ENCODE data around the gene PER2. TPM values are rescaled to one million over a fixed set of nuclear protein-coding genes. Genes with fewer than 3 reads are reported as not detected.
A peak's percentile ranks its signal among the peaks of the same experiment; 100 is the strongest.
"Not testable (repeated sequence)": the region's sequence is repeated elsewhere in the genome, so short reads cannot be mapped to it uniquely, and the experiment has no call there.

The PER2 gene
- polyA plus RNA-seq, 4 donors: 2.2 to 16.5 (median 4.1) TPM

- H3K27me3 ChIP-seq (ENCODE audit: control insufficient read depth in 3 of 3, insufficient read depth in 3 of 3, low read length in 3 of 3); DNase-seq; H3K9me3 ChIP-seq (ENCODE audit: control insufficient read depth in 2 of 2, insufficient read depth in 1 of 2, low read depth in 1 of 2, low read length in 1 of 2); H3K27ac ChIP-seq (ENCODE audit: low read depth in 1 of 3, low read length in 2 of 3); FAIRE-seq; H3K4me3 ChIP-seq (ENCODE audit: low read depth in 1 of 3, low read length in 3 of 3): not testable (repeated sequence)
- H3K36me3 ChIP-seq (ENCODE audit: control insufficient read depth in 3 of 3, insufficient read depth in 2 of 3, low read depth in 1 of 3, low read length in 3 of 3): peaks cover 2 to 87% (median 18%) of the 10 kb centered on the region in 3 donors
- 71 to 94% (median 91%) methylated on average over 8 of the region's 8 CpGs for WGBS, 3 donors
- peaks cover 0 to 19% (median 5%) of the 10 kb centered on the region in 3 donors for H3K4me1 ChIP-seq (ENCODE audit: control insufficient read depth in 3 of 3, insufficient read depth in 2 of 3, low read depth in 1 of 3, low read length in 2 of 3)
These were observed 16.7 kb downstream of the PER2 start for GRCh38 chr2:238271686-238272085.

- DNase-seq: no peak
- no peaks in the 10 kb centered on the region for H3K9me3 ChIP-seq (ENCODE audit: control insufficient read depth in 2 of 2, insufficient read depth in 1 of 2, low read depth in 1 of 2, low read length in 1 of 2)
- WGBS, 3 donors: 85 to 86% (median 85%) methylated on average over 13 of the region's 13 CpGs
These were observed 17.3 kb downstream of the PER2 start for GRCh38 chr2:238271061-238271554.

GRCh38 chr2:238270606-238271005 is 17.8 kb downstream of the PER2 start:
- H3K4me1 ChIP-seq (ENCODE audit: control insufficient read depth in 3 of 3, insufficient read depth in 2 of 3, low read depth in 1 of 3, low read length in 2 of 3): peaks cover 0 to 18% (median 5%) of the 10 kb centered on the region in 3 donors
- 87 to 98% (median 92%) methylated on average over 9 of the region's 9 CpGs for WGBS, 3 donors
- FAIRE-seq (no peak), DNase-seq (no peak)
- H3K36me3 ChIP-seq (ENCODE audit: control insufficient read depth in 3 of 3, insufficient read depth in 2 of 3, low read depth in 1 of 3, low read length in 3 of 3): peaks cover 2 to 84% (median 14%) of the 10 kb centered on the region in 3 donors
- no peak overlapping the region for H3K27ac ChIP-seq (ENCODE audit: low read depth in 1 of 3, low read length in 2 of 3)
- H3K27me3 ChIP-seq (ENCODE audit: control insufficient read depth in 3 of 3, insufficient read depth in 3 of 3, low read length in 3 of 3): no peaks in the 10 kb centered on the region
- H3K9me3 ChIP-seq (ENCODE audit: control insufficient read depth in 2 of 2, insufficient read depth in 1 of 2, low read depth in 1 of 2, low read length in 1 of 2): no peaks in the 10 kb centered on the region
- no peak overlapping the region for H3K4me3 ChIP-seq (ENCODE audit: low read depth in 1 of 3, low read length in 3 of 3)

More at GRCh38 chr2:238271061-238271554, 17.3 kb downstream of the PER2 start:
- H3K36me3 ChIP-seq (ENCODE audit: control insufficient read depth in 3 of 3, insufficient read depth in 2 of 3, low read depth in 1 of 3, low read length in 3 of 3): peaks cover 2 to 85% (median 16%) of the 10 kb centered on the region in 3 donors
- no peak overlapping the region for H3K27ac ChIP-seq (ENCODE audit: low read depth in 1 of 3, low read length in 2 of 3)
- no peak for FAIRE-seq
- H3K4me3 ChIP-seq (ENCODE audit: low read depth in 1 of 3, low read length in 3 of 3): no peak overlapping the region
- H3K27me3 ChIP-seq (ENCODE audit: control insufficient read depth in 3 of 3, insufficient read depth in 3 of 3, low read length in 3 of 3): no peaks in the 10 kb centered on the region
- peaks cover 0 to 19% (median 5%) of the 10 kb centered on the region in 3 donors for H3K4me1 ChIP-seq (ENCODE audit: control insufficient read depth in 3 of 3, insufficient read depth in 2 of 3, low read depth in 1 of 3, low read length in 2 of 3)

- 91 to 95% (median 93%) methylated on average over 6 of the region's 6 CpGs for WGBS, 3 donors
- FAIRE-seq: no peak
- H3K4me1 ChIP-seq (ENCODE audit: control insufficient read depth in 3 of 3, insufficient read depth in 2 of 3, low read depth in 1 of 3, low read length in 2 of 3): peaks cover 0 to 10% (median 2%) of the 10 kb centered on the region in 3 donors
- H3K27me3 ChIP-seq (ENCODE audit: control insufficient read depth in 3 of 3, insufficient read depth in 3 of 3, low read length in 3 of 3): no peaks in the 10 kb centered on the region
- H3K36me3 ChIP-seq (ENCODE audit: control insufficient read depth in 3 of 3, insufficient read depth in 2 of 3, low read depth in 1 of 3, low read length in 3 of 3): peaks cover 2 to 82% (median 13%) of the 10 kb centered on the region in 3 donors
- no peak overlapping the region for H3K4me3 ChIP-seq (ENCODE audit: low read depth in 1 of 3, low read length in 3 of 3)
- no peak overlapping the region for H3K27ac ChIP-seq (ENCODE audit: low read depth in 1 of 3, low read length in 2 of 3)
- H3K9me3 ChIP-seq (ENCODE audit: control insufficient read depth in 2 of 2, insufficient read depth in 1 of 2, low read depth in 1 of 2, low read length in 1 of 2): no peaks in the 10 kb centered on the region
- DNase-seq: no peak
These were observed 18.7 kb downstream of the PER2 start for GRCh38 chr2:238269741-238270140.

GRCh38 chr2:238267884-238268680 is 20.3 kb downstream of the PER2 start:
- H3K36me3 ChIP-seq (ENCODE audit: control insufficient read depth in 3 of 3, insufficient read depth in 2 of 3, low read depth in 1 of 3, low read length in 3 of 3): peaks cover 2 to 80% (median 13%) of the 10 kb centered on the region in 3 donors
- no peak overlapping the region for H3K27ac ChIP-seq (ENCODE audit: low read depth in 1 of 3, low read length in 2 of 3)
- H3K9me3 ChIP-seq (ENCODE audit: control insufficient read depth in 2 of 2, insufficient read depth in 1 of 2, low read depth in 1 of 2, low read length in 1 of 2): no peaks in the 10 kb centered on the region
- 85 to 91% (median 87%) methylated on average over 20 of the region's 20 CpGs for WGBS, 3 donors
- H3K27me3 ChIP-seq (ENCODE audit: control insufficient read depth in 3 of 3, insufficient read depth in 3 of 3, low read length in 3 of 3): no peaks in the 10 kb centered on the region
- FAIRE-seq (no peak), DNase-seq (no peak)
- H3K4me1 ChIP-seq (ENCODE audit: control insufficient read depth in 3 of 3, insufficient read depth in 2 of 3, low read depth in 1 of 3, low read length in 2 of 3): peaks cover 0 to 15% (median 0%) of the 10 kb centered on the region in 3 donors
- no peak overlapping the region for H3K4me3 ChIP-seq (ENCODE audit: low read depth in 1 of 3, low read length in 3 of 3)

- no peak for FAIRE-seq
- 89 to 100% (median 94%) methylated on average over 1 of the region's 1 CpG for WGBS, 3 donors
- peaks cover 2 to 79% (median 8%) of the 10 kb centered on the region in 3 donors for H3K36me3 ChIP-seq (ENCODE audit: control insufficient read depth in 3 of 3, insufficient read depth in 2 of 3, low read depth in 1 of 3, low read length in 3 of 3)
These were observed 21.1 kb downstream of the PER2 start for GRCh38 chr2:238267341-238267710.

GRCh38 chr2:238265605-238266004 is 22.8 kb downstream of the PER2 start:
- peaks cover 0 to 40% (median 0%) of the 10 kb centered on the region in 3 donors for H3K4me1 ChIP-seq (ENCODE audit: control insufficient read depth in 3 of 3, insufficient read depth in 2 of 3, low read depth in 1 of 3, low read length in 2 of 3)
- no peaks in the 10 kb centered on the region for H3K27me3 ChIP-seq (ENCODE audit: control insufficient read depth in 3 of 3, insufficient read depth in 3 of 3, low read length in 3 of 3)
- WGBS, 3 donors: 87 to 90% (median 89%) methylated on average over 11 of the region's 11 CpGs
- no peak overlapping the region for H3K4me3 ChIP-seq (ENCODE audit: low read depth in 1 of 3, low read length in 3 of 3)
- no peaks in the 10 kb centered on the region for H3K9me3 ChIP-seq (ENCODE audit: control insufficient read depth in 2 of 2, insufficient read depth in 1 of 2, low read depth in 1 of 2, low read length in 1 of 2)
- DNase-seq: no peak
- H3K36me3 ChIP-seq (ENCODE audit: control insufficient read depth in 3 of 3, insufficient read depth in 2 of 3, low read depth in 1 of 3, low read length in 3 of 3): peaks cover 0 to 80% (median 6%) of the 10 kb centered on the region in 3 donors
- no peak overlapping the region for H3K27ac ChIP-seq (ENCODE audit: low read depth in 1 of 3, low read length in 2 of 3)
- no peak for FAIRE-seq

More at GRCh38 chr2:238267341-238267710, 21.1 kb downstream of the PER2 start:
- Histone ChIP-seq H3K4me3 (ENCODE audit: low read depth in 1 of 3, low read length in 3 of 3) (no peak overlapping the region), H3K9me3 (ENCODE audit: control insufficient read depth in 2 of 2, insufficient read depth in 1 of 2, low read depth in 1 of 2, low read length in 1 of 2) (no peaks in the 10 kb centered on the region), H3K4me1 (ENCODE audit: control insufficient read depth in 3 of 3, insufficient read depth in 2 of 3, low read depth in 1 of 3, low read length in 2 of 3) (peaks cover 0 to 22% (median 0%) of the 10 kb centered on the region in 3 donors), H3K27ac (ENCODE audit: low read depth in 1 of 3, low read length in 2 of 3) (no peak overlapping the region), H3K27me3 (ENCODE audit: control insufficient read depth in 3 of 3, insufficient read depth in 3 of 3, low read length in 3 of 3) (no peaks in the 10 kb centered on the region)
- no peak for DNase-seq

GRCh38 chr2:238264072-238264460 is 24.3 kb downstream of the PER2 start:
- Histone ChIP-seq H3K27ac (ENCODE audit: low read depth in 1 of 3, low read length in 2 of 3) (peak overlapping the region in 2 of 3 donors; percentile 37 to 72), H3K9me3 (ENCODE audit: control insufficient read depth in 2 of 2, insufficient read depth in 1 of 2, low read depth in 1 of 2, low read length in 1 of 2) (no peaks in the 10 kb centered on the region), H3K36me3 (ENCODE audit: control insufficient read depth in 3 of 3, insufficient read depth in 2 of 3, low read depth in 1 of 3, low read length in 3 of 3) (peaks cover 0 to 80% (median 10%) of the 10 kb centered on the region in 3 donors), H3K4me3 (ENCODE audit: low read depth in 1 of 3, low read length in 3 of 3) (no peak overlapping the region), H3K4me1 (ENCODE audit: control insufficient read depth in 3 of 3, insufficient read depth in 2 of 3, low read depth in 1 of 3, low read length in 2 of 3) (peaks cover 0 to 46% (median 0%) of the 10 kb centered on the region in 3 donors), H3K27me3 (ENCODE audit: control insufficient read depth in 3 of 3, insufficient read depth in 3 of 3, low read length in 3 of 3) (no peaks in the 10 kb centered on the region)
- DNase-seq (no peak), FAIRE-seq (no peak)
- WGBS, 3 donors: 53 to 68% (median 57%) methylated on average over 4 of the region's 4 CpGs

All from small intestine (tissue), 7 donors.